ENCODE results near the gene CAVIN1.
"Not testable (repeated sequence)": the region's sequence is repeated elsewhere in the genome, so short reads cannot be mapped to it uniquely, and the experiment has no call there.

Gene CAVIN1

GRCh38 chr17:42404326-42405055, 18.6 kb downstream of the CAVIN1 start:
- DNase-seq = no peak

- no peak for DNase-seq
Observed at GRCh38 chr17:42403150-42403549, 19.9 kb downstream of the CAVIN1 start.

GRCh38 chr17:42402117-42402516, 20.9 kb downstream of the CAVIN1 start:
- no peak for DNase-seq

- DNase-seq = not testable (repeated sequence)
Observed at GRCh38 chr17:42400844-42401375, 22.1 kb downstream of the CAVIN1 start.

GRCh38 chr17:42399948-42400843, 22.9 kb downstream of the CAVIN1 start:
- DNase-seq = no peak

GRCh38 chr17:42399121-42399520, 23.9 kb downstream of the CAVIN1 start:
- DNase-seq = no peak

- DNase-seq = not testable (repeated sequence)
Observed at GRCh38 chr17:42395601-42396000, 27.5 kb downstream of the CAVIN1 start.

- no peak for DNase-seq
Observed at GRCh38 chr17:42394838-42395237, 28.2 kb downstream of the CAVIN1 start.

- no peak for DNase-seq
Observed at GRCh38 chr17:42392692-42393415, 30.2 kb downstream of the CAVIN1 start.

GRCh38 chr17:42391439-42391838, 31.6 kb downstream of the CAVIN1 start:
- DNase-seq = not testable (repeated sequence)

GRCh38 chr17:42389899-42390298, 33.2 kb downstream of the CAVIN1 start:
- DNase-seq = no peak

GRCh38 chr17:42389135-42389417, 34.0 kb downstream of the CAVIN1 start:
- DNase-seq = no peak

- peak; percentile 100 for DNase-seq
Observed at GRCh38 chr17:42388381-42389134, 34.5 kb downstream of the CAVIN1 start, which contains the start of gene STAT3. Gene STAT3, minus strand, starts transcription at chr17:42388442. Its CDS starts 39,926 bp downstream, at chr17:42348516.

GRCh38 chr17:42387661-42388380, 35.2 kb downstream of the CAVIN1 start:
- DNase-seq = no peak

- no peak for DNase-seq
Observed at GRCh38 chr17:42386777-42387657, 36.0 kb downstream of the CAVIN1 start.

- no peak for DNase-seq
Observed at GRCh38 chr17:42381898-42382297, 41.2 kb downstream of the CAVIN1 start.

- no peak for DNase-seq
Observed at GRCh38 chr17:42380935-42381334, 42.1 kb downstream of the CAVIN1 start.

- DNase-seq = no peak
Observed at GRCh38 chr17:42378959-42379594, 44.0 kb downstream of the CAVIN1 start.

GRCh38 chr17:42378359-42378958, 44.6 kb downstream of the CAVIN1 start:
- no peak for DNase-seq

- no peak for DNase-seq
Observed at GRCh38 chr17:42373896-42374295, 49.2 kb downstream of the CAVIN1 start.

Data from GDM1 (cell line).